ENCODE data around the gene HSDL2.
"Not testable (repeated sequence)": the region's sequence is repeated elsewhere in the genome, so short reads cannot be mapped to it uniquely, and the experiment has no call there.

HSDL2 gene

GRCh38 chr9:112503170-112503569, 123.3 kb downstream of the HSDL2 start:
- TF ChIP-seq, protein P1, sequence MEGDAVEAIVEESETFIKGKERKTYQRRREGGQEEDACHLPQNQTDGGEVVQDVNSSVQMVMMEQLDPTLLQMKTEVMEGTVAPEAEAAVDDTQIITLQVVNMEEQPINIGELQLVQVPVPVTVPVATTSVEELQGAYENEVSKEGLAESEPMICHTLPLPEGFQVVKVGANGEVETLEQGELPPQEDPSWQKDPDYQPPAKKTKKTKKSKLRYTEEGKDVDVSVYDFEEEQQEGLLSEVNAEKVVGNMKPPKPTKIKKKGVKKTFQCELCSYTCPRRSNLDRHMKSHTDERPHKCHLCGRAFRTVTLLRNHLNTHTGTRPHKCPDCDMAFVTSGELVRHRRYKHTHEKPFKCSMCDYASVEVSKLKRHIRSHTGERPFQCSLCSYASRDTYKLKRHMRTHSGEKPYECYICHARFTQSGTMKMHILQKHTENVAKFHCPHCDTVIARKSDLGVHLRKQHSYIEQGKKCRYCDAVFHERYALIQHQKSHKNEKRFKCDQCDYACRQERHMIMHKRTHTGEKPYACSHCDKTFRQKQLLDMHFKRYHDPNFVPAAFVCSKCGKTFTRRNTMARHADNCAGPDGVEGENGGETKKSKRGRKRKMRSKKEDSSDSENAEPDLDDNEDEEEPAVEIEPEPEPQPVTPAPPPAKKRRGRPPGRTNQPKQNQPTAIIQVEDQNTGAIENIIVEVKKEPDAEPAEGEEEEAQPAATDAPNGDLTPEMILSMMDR (conservative IDR thresholded peaks at IDR 0.05): no peak
- no peak for TF ChIP-seq ZFX (IDR thresholded peaks at IDR 0.05)
- H3K27ac ChIP-seq: peak overlapping the region; percentile 69

GRCh38 chr9:112505086-112505485, 125.2 kb downstream of the HSDL2 start:
- TF ChIP-seq, protein P1 (conservative IDR thresholded peaks at IDR 0.05): no peak
- TF ChIP-seq ZFX (IDR thresholded peaks at IDR 0.05): no peak
- H3K27ac ChIP-seq: no peak overlapping the region

DNA sequence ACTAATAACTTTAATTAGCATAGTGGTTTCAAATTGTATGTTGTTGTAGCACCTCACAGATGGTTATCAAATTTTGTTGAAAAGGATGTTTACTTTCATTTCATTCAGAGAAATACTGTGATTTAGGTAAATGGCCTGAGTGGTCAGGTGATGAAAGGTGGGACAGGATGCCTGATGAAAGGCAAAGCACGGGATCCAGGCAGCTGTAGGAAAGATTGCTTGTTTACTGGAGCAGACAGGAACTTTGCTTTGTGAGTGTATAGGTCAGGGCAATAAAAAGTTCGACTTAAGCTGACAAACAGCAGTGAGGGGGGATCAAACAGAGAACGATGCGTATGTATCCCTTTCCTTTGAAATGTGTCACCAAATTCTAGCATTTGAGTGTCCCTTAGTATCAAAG, 125.7 kb downstream of the HSDL2 start:
- H3K27ac ChIP-seq: no peak overlapping the region
- no peak for TF ChIP-seq ZFX (IDR thresholded peaks at IDR 0.05)
- TF ChIP-seq, protein P1 (conservative IDR thresholded peaks at IDR 0.05): no peak

DNA sequence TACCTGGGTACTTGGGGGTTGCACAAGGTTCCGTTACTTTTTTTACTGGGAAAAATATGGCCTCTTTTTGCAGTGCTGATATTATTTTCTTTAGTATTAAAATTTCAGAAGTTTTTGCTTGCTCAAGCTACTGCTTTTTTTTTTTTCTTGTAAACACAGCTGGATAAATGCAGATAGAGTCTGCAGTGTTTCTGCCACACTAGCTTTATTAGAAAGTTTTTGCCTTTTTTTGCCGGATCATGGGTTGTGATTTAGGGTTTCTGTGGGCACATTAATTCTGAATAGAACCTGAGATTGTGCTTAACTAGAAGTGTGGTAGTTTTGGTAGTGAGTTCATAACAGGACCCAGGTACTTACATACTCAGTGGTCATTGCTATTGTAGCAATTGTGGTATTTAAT, 126.7 kb downstream of the HSDL2 start:
- TF ChIP-seq ZFX (IDR thresholded peaks at IDR 0.05): no peak
- TF ChIP-seq, protein P1 (conservative IDR thresholded peaks at IDR 0.05): no peak
- H3K27ac ChIP-seq: no peak overlapping the region

DNA sequence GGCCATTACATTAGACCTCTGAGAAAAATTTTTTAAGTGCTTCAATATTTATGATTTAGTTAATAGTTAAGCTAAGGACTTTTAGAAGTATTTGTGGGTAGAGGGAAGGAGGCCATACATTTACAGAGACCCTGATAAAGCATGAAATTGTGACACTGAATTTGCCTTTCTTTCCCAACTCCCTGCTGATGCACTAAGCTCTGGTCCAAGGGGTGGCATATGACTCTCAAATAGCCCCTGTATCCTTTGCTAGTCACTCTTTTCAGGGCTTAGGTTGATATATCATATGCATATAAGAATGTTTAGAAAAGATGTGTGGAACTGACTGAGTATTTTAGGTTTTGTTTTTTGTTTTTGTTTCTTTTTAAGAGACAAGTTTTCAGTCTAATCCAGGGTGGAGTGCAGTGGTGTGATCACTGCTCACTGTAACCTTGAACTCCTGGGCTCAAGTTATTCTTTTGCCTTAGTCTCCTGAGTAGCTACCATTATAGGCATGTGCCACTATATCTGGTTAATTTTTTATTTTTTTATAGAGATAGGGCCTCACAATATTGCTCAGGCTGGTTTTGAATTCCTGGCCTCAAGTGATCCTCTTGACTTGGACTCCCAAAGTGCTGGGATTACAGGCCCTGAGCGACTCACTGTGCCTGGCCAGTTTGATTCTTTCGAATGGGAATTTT, 127.2 kb downstream of the HSDL2 start:
- TF ChIP-seq, protein P1 (conservative IDR thresholded peaks at IDR 0.05): no peak
- TF ChIP-seq ZFX (IDR thresholded peaks at IDR 0.05): no peak
- H3K27ac ChIP-seq: no peak overlapping the region

DNA sequence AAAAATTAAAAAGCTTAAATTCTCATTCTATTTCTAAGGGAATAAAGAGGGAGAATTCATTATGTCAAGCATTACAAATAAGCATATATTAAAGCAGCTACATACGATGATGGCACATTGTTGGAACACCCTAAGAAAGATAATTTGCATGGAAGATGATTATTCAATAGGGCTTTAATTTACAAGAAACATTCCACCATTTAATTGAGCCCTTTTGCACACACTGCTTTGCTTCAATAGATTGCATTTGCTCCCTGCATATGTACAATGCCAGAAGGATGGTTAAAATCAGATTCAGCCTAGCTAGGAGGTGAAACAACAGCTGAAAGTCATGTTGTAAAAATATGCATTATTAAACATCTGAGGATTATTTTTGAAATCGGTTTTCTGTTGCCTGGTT, 128.5 kb downstream of the HSDL2 start:
- TF ChIP-seq, protein P1 (conservative IDR thresholded peaks at IDR 0.05): no peak
- TF ChIP-seq ZFX (IDR thresholded peaks at IDR 0.05): no peak
- no peak overlapping the region for H3K27ac ChIP-seq

DNA sequence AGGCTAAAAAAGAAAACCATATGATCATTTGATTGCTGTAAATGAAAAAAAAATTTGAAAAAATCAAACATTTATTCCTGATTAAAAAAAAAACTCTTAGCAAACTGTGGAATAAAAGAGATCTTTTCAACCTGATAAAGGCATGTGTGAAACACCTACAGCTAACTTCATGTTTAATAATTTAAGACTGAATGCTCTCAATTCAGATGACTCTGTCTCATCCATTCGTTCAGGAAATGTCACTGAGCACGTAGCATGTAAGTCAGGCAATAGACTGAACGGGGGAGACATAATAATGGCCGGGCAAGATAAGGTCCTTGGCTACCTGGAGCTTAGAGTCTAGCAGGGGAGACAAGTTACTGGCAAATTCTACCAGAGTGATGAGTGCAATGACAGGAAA, 132.5 kb downstream of the HSDL2 start:
- not testable (repeated sequence) for H3K27ac ChIP-seq

DNA sequence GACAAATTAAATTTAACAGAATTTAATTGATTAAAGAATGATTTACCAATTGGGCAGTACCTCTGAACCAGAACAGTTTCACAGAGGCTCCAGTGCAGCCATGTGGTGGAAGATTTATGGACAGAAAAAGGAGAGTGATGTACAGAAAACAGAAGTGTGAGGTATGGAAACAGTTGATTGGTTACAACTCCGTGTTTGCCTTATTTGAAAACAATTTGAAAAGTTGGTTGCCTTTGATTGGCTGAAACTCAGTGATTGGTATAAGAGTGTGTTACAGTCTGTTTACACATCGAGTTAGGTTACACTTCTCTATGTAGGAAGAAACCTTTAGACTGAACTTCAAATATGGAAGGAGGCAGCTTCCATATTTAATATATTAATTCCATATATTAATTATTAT, 136.9 kb downstream of the HSDL2 start:
- no peak for TF ChIP-seq ZFX (IDR thresholded peaks at IDR 0.05)
- TF ChIP-seq, protein P1 (conservative IDR thresholded peaks at IDR 0.05): no peak
- H3K27ac ChIP-seq: no peak overlapping the region

Measured in C4-2B (cell line).